ENCODE results near the gene MPP3. TPM values are rescaled to one million over a fixed set of nuclear protein-coding genes. Genes with fewer than 3 reads are reported as not detected.
A peak's percentile ranks its signal among the peaks of the same experiment; 100 is the strongest.

MPP3 gene
- total and polyA plus RNA-seq, 2 donors (not counting 1 experiment from before 2014, with no cell fraction given): 0.16 TPM; not detected in 1

- H2AFZ ChIP-seq (ENCODE audit: insufficient read depth, low read depth, low read length, poor library complexity, severe bottlenecking): no peak overlapping the region
- Mint-ChIP-seq H3K4me1 (no peaks in the 10 kb centered on the region), H3K27ac (no peak overlapping the region), H3K4me3 (no peak overlapping the region), H3K27me3 (peaks cover 19% of the 10 kb centered on the region), H3K9me3 (ENCODE audit: insufficient read depth) (no peaks in the 10 kb centered on the region)
- TF ChIP-seq EZH2 (IDR thresholded peaks at IDR 0.05; ENCODE audit: borderline replicate concordance, insufficient read depth, low read depth, low read length, poor library complexity, severe bottlenecking) (no peak), CTCF (IDR thresholded peaks at IDR 0.05) (no peak)
- H3K4me3 ChIP-seq (ENCODE audit: control extremely low read depth in 1 of 5, extremely low read depth in 1 of 5, insufficient read depth in 1 of 5, low read depth in 2 of 5, low read length in 4 of 5): no peak overlapping the region
- no peaks in the 10 kb centered on the region for H3K79me2 ChIP-seq (ENCODE audit: control insufficient read depth, insufficient read depth, low read length)
- no peaks in the 10 kb centered on the region for H3K4me1 ChIP-seq (ENCODE audit: control insufficient read depth in 2 of 2, insufficient read depth in 2 of 2, low read length in 2 of 2)
- DNase-seq (no peak), ATAC-seq (ENCODE audit: low read depth) (no peak)
- POLR2A ChIA-PET: no interaction called here
- H3K27ac ChIP-seq (ENCODE audit: low read length in 2 of 2): no peak overlapping the region
- no peaks in the 10 kb centered on the region for H3K36me3 ChIP-seq (replicated peaks in 1 of 2; ENCODE audit: control extremely low read depth in 1 of 2, control insufficient read depth in 1 of 2, extremely low read depth in 1 of 2, insufficient read depth in 2 of 2, low read length in 1 of 2)
- CTCF ChIA-PET: interaction anchor here (1.1 kb wide), 1 partner anchor 10 kb away, joined by 3 read pairs; no protein-coding TSS in a partner anchor
- no peak overlapping the region for H3K9ac ChIP-seq (ENCODE audit: low read length)
- H4K20me1 ChIP-seq (ENCODE audit: control insufficient read depth, insufficient read depth, low read length, poor library complexity, severe bottlenecking): no peaks in the 10 kb centered on the region
- intact Hi-C loops (cut with micrococcal nuclease): no loop called here
- peaks cover 0 to 2% (median 0%) of the 10 kb centered on the region in 3 donors for H3K9me3 ChIP-seq (ENCODE audit: control extremely low read depth in 1 of 3, control insufficient read depth in 2 of 3, insufficient read depth in 1 of 3, low read length in 2 of 3)
- H3K27me3 ChIP-seq (replicated peaks in 1 of 4; ENCODE audit: control extremely low read depth in 1 of 4, control insufficient read depth in 3 of 4, insufficient read depth in 4 of 4, low read length in 3 of 4): peaks cover 0 to 12% (median under 1%) of the 10 kb centered on the region in 4 experiments
- no peak overlapping the region for H3K4me2 ChIP-seq (replicated peaks; ENCODE audit: low read depth, low read length, poor library complexity, severe bottlenecking)
- WGBS (ENCODE audit: insufficient coverage): 69% methylated on average over 6 of the region's 7 CpGs
Measured at GRCh38 chr17:43839670-43840108, 6.7 kb upstream of the MPP3 start.

- ATAC-seq (ENCODE audit: low read depth) (no peak), DNase-seq (no peak)
- H3K4me1 ChIP-seq (ENCODE audit: control insufficient read depth in 2 of 2, insufficient read depth in 2 of 2, low read length in 2 of 2): peaks cover 14 to 21% of the 10 kb centered on the region in 2 donors
- Mint-ChIP-seq H3K27ac (no peak overlapping the region), H3K4me1 (peaks cover 16% of the 10 kb centered on the region), H3K9me3 (ENCODE audit: insufficient read depth) (no peaks in the 10 kb centered on the region), H3K27me3 (peaks cover 53% of the 10 kb centered on the region), H3K4me3 (peak overlapping the region; percentile 88)
- ChIA-PET CTCF (interaction anchor here (0.6 to 1.2 kb wide), 3 partner anchors 12 to 848 kb away, joined by 3 read pairs; no protein-coding TSS in a partner anchor), POLR2A (no interaction called here)
- TF ChIP-seq CTCF (IDR thresholded peaks at IDR 0.05) (no peak), EZH2 (IDR thresholded peaks at IDR 0.05; ENCODE audit: borderline replicate concordance, insufficient read depth, low read depth, low read length, poor library complexity, severe bottlenecking) (no peak)
- no peaks in the 10 kb centered on the region for H4K20me1 ChIP-seq (ENCODE audit: control insufficient read depth, insufficient read depth, low read length, poor library complexity, severe bottlenecking)
- H3K27ac ChIP-seq (ENCODE audit: low read length in 2 of 2): no peak overlapping the region
- no peaks in the 10 kb centered on the region for H3K79me2 ChIP-seq (ENCODE audit: control insufficient read depth, insufficient read depth, low read length)
- H3K27me3 ChIP-seq (replicated peaks in 1 of 4; ENCODE audit: control extremely low read depth in 1 of 4, control insufficient read depth in 3 of 4, insufficient read depth in 4 of 4, low read length in 3 of 4): peaks cover 0 to 34% (median 25%) of the 10 kb centered on the region in 4 experiments
- H3K4me2 ChIP-seq (replicated peaks; ENCODE audit: low read depth, low read length, poor library complexity, severe bottlenecking): no peak overlapping the region
- no peak overlapping the region for H2AFZ ChIP-seq (ENCODE audit: insufficient read depth, low read depth, low read length, poor library complexity, severe bottlenecking)
- H3K4me3 ChIP-seq (ENCODE audit: control extremely low read depth in 1 of 5, extremely low read depth in 1 of 5, insufficient read depth in 1 of 5, low read depth in 2 of 5, low read length in 4 of 5): no peak overlapping the region
- intact Hi-C loops (cut with micrococcal nuclease): no loop called here
- 82% methylated on average over 2 of the region's 2 CpGs for WGBS (ENCODE audit: insufficient coverage)
- no peak overlapping the region for H3K9ac ChIP-seq (ENCODE audit: low read length)
- H3K36me3 ChIP-seq (replicated peaks in 1 of 2; ENCODE audit: control extremely low read depth in 1 of 2, control insufficient read depth in 1 of 2, extremely low read depth in 1 of 2, insufficient read depth in 2 of 2, low read length in 1 of 2): no peaks in the 10 kb centered on the region
- peaks cover 0 to 12% (median 0%) of the 10 kb centered on the region in 3 donors for H3K9me3 ChIP-seq (ENCODE audit: control extremely low read depth in 1 of 3, control insufficient read depth in 2 of 3, insufficient read depth in 1 of 3, low read length in 2 of 3)
Measured at GRCh38 chr17:43834106-43834505, 1.2 kb upstream of the MPP3 start.
